ENCODE data around the gene ESCO1.

DNA sequence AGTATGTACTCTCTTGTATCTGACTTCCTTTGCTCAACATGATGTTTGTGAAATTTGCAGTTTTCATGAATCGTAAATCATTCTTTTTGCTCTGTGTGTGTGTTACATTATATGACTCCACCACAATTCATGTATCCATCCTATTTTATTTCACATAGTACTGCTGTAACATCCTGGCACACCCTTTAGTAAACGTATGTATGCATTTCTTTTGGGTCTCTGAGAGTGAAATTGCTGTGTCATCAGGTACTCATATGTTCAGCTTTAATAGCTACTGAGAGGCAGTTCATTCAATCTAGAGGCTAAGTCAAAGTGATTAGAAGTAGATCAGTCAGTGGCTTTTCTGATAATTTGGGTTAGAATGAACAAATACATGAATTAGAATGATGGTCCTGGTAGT lies 118.8 kb downstream of the ESCO1 start:
- TF ChIP-seq, protein P1, sequence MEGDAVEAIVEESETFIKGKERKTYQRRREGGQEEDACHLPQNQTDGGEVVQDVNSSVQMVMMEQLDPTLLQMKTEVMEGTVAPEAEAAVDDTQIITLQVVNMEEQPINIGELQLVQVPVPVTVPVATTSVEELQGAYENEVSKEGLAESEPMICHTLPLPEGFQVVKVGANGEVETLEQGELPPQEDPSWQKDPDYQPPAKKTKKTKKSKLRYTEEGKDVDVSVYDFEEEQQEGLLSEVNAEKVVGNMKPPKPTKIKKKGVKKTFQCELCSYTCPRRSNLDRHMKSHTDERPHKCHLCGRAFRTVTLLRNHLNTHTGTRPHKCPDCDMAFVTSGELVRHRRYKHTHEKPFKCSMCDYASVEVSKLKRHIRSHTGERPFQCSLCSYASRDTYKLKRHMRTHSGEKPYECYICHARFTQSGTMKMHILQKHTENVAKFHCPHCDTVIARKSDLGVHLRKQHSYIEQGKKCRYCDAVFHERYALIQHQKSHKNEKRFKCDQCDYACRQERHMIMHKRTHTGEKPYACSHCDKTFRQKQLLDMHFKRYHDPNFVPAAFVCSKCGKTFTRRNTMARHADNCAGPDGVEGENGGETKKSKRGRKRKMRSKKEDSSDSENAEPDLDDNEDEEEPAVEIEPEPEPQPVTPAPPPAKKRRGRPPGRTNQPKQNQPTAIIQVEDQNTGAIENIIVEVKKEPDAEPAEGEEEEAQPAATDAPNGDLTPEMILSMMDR (conservative IDR thresholded peaks at IDR 0.05; ENCODE audit: low read depth in 2 of 2): no peak
- TF ChIP-seq ZNF462 (CRISPR knock-in tag; IDR thresholded peaks at IDR 0.05) (no peak), REST (IDR thresholded peaks at IDR 0.05; ENCODE audit: unreplicated experiment) (no peak), EZH2 (IDR thresholded peaks at IDR 0.05; ENCODE audit: low read depth, unreplicated experiment) (no peak), POLR2AphosphoS5 (IDR thresholded peaks at IDR 0.05; ENCODE audit: low read depth) (no peak), ZNF331 (CRISPR knock-in tag; IDR thresholded peaks at IDR 0.05; ENCODE audit: low read depth) (no peak), JUNB (IDR thresholded peaks at IDR 0.05; ENCODE audit: unreplicated experiment) (no peak), CREB1 (CRISPR knock-in tag; IDR thresholded peaks at IDR 0.05; ENCODE audit: low read depth) (no peak), NANOG (IDR thresholded peaks at IDR 0.05; ENCODE audit: borderline replicate concordance) (no peak), EZH2phosphoT487 (IDR thresholded peaks at IDR 0.05; ENCODE audit: unreplicated experiment) (no peak), ZNF114 (CRISPR knock-in tag; IDR thresholded peaks at IDR 0.05) (no peak)
- TF ChIP-seq, protein P2, sequence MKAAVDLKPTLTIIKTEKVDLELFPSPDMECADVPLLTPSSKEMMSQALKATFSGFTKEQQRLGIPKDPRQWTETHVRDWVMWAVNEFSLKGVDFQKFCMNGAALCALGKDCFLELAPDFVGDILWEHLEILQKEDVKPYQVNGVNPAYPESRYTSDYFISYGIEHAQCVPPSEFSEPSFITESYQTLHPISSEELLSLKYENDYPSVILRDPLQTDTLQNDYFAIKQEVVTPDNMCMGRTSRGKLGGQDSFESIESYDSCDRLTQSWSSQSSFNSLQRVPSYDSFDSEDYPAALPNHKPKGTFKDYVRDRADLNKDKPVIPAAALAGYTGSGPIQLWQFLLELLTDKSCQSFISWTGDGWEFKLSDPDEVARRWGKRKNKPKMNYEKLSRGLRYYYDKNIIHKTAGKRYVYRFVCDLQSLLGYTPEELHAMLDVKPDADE (IDR thresholded peaks at IDR 0.05): no peak

All from GM23338 (cell line).